Measurements from ENCODE around the gene GPAT3.
A peak's percentile ranks its signal among the peaks of the same experiment; 100 is the strongest.

Gene GPAT3

GRCh38 chr4:83548151-83548905 lies 12.4 kb downstream of the GPAT3 start:
- Histone ChIP-seq H3K36me3 (ENCODE audit: control insufficient read depth in 2 of 2, insufficient read depth in 2 of 2, low read length in 2 of 2) (no peaks in the 10 kb centered on the region), H3K4me3 (ENCODE audit: low read length in 2 of 2) (no peak overlapping the region), H3K27ac (ENCODE audit: low read depth in 2 of 2, low read length in 2 of 2) (peak overlapping the region in 1 of 2 donors; percentile 2), H3K9me3 (ENCODE audit: control insufficient read depth in 2 of 2, low read length in 2 of 2) (no peaks in the 10 kb centered on the region), H3K27me3 (ENCODE audit: control insufficient read depth in 2 of 2, insufficient read depth in 2 of 2, low read length in 2 of 2) (no peaks in the 10 kb centered on the region), H3K4me1 (ENCODE audit: control insufficient read depth in 2 of 2, insufficient read depth in 2 of 2, low read length in 2 of 2) (peaks cover 6 to 8% of the 10 kb centered on the region in 2 donors), H3K9ac (ENCODE audit: low read depth in 1 of 2, low read length in 2 of 2) (peak overlapping the region in 1 of 2 donors; percentile 32)

GRCh38 chr4:83552083-83552482 lies 16.2 kb downstream of the GPAT3 start:
- H3K27me3 ChIP-seq (ENCODE audit: control insufficient read depth in 2 of 2, insufficient read depth in 2 of 2, low read length in 2 of 2): no peaks in the 10 kb centered on the region
- no peaks in the 10 kb centered on the region for H3K9me3 ChIP-seq (ENCODE audit: control insufficient read depth in 2 of 2, low read length in 2 of 2)
- H3K27ac ChIP-seq (ENCODE audit: low read depth in 2 of 2, low read length in 2 of 2): no peak overlapping the region
- peaks cover 6 to 8% of the 10 kb centered on the region in 2 donors for H3K4me1 ChIP-seq (ENCODE audit: control insufficient read depth in 2 of 2, insufficient read depth in 2 of 2, low read length in 2 of 2)
- no peak overlapping the region for H3K9ac ChIP-seq (ENCODE audit: low read depth in 1 of 2, low read length in 2 of 2)
- no peak overlapping the region for H3K4me3 ChIP-seq (ENCODE audit: low read length in 2 of 2)
- no peaks in the 10 kb centered on the region for H3K36me3 ChIP-seq (ENCODE audit: control insufficient read depth in 2 of 2, insufficient read depth in 2 of 2, low read length in 2 of 2)

- Histone ChIP-seq H3K36me3 (ENCODE audit: control insufficient read depth in 2 of 2, insufficient read depth in 2 of 2, low read length in 2 of 2) (no peaks in the 10 kb centered on the region), H3K9ac (ENCODE audit: low read depth in 1 of 2, low read length in 2 of 2) (no peak overlapping the region), H3K27ac (ENCODE audit: low read depth in 2 of 2, low read length in 2 of 2) (peak overlapping the region in 1 of 2 donors; percentile 5), H3K4me1 (ENCODE audit: control insufficient read depth in 2 of 2, insufficient read depth in 2 of 2, low read length in 2 of 2) (peaks cover 4 to 8% of the 10 kb centered on the region in 2 donors), H3K4me3 (ENCODE audit: low read length in 2 of 2) (no peak overlapping the region), H3K9me3 (ENCODE audit: control insufficient read depth in 2 of 2, low read length in 2 of 2) (no peaks in the 10 kb centered on the region), H3K27me3 (ENCODE audit: control insufficient read depth in 2 of 2, insufficient read depth in 2 of 2, low read length in 2 of 2) (no peaks in the 10 kb centered on the region)
Measured at GRCh38 chr4:83552924-83553323, 17.0 kb downstream of the GPAT3 start.

- H3K36me3 ChIP-seq (ENCODE audit: control insufficient read depth in 2 of 2, insufficient read depth in 2 of 2, low read length in 2 of 2): no peaks in the 10 kb centered on the region
- H3K4me1 ChIP-seq (ENCODE audit: control insufficient read depth in 2 of 2, insufficient read depth in 2 of 2, low read length in 2 of 2): peaks cover 0 to 2% of the 10 kb centered on the region in 2 donors
- no peak overlapping the region for H3K4me3 ChIP-seq (ENCODE audit: low read length in 2 of 2)
- no peak overlapping the region for H3K27ac ChIP-seq (ENCODE audit: low read depth in 2 of 2, low read length in 2 of 2)
- no peaks in the 10 kb centered on the region for H3K9me3 ChIP-seq (ENCODE audit: control insufficient read depth in 2 of 2, low read length in 2 of 2)
- no peak overlapping the region for H3K9ac ChIP-seq (ENCODE audit: low read depth in 1 of 2, low read length in 2 of 2)
- H3K27me3 ChIP-seq (ENCODE audit: control insufficient read depth in 2 of 2, insufficient read depth in 2 of 2, low read length in 2 of 2): no peaks in the 10 kb centered on the region
Measured at GRCh38 chr4:83556006-83556707, 20.2 kb downstream of the GPAT3 start.

GRCh38 chr4:83556816-83557215 lies 20.9 kb downstream of the GPAT3 start:
- Histone ChIP-seq H3K9me3 (ENCODE audit: control insufficient read depth in 2 of 2, low read length in 2 of 2) (no peaks in the 10 kb centered on the region), H3K27me3 (ENCODE audit: control insufficient read depth in 2 of 2, insufficient read depth in 2 of 2, low read length in 2 of 2) (no peaks in the 10 kb centered on the region), H3K36me3 (ENCODE audit: control insufficient read depth in 2 of 2, insufficient read depth in 2 of 2, low read length in 2 of 2) (no peaks in the 10 kb centered on the region), H3K4me3 (ENCODE audit: low read length in 2 of 2) (no peak overlapping the region), H3K4me1 (ENCODE audit: control insufficient read depth in 2 of 2, insufficient read depth in 2 of 2, low read length in 2 of 2) (peaks cover 0 to 2% of the 10 kb centered on the region in 2 donors), H3K27ac (ENCODE audit: low read depth in 2 of 2, low read length in 2 of 2) (no peak overlapping the region), H3K9ac (ENCODE audit: low read depth in 1 of 2, low read length in 2 of 2) (no peak overlapping the region)

- Histone ChIP-seq H3K9ac (ENCODE audit: low read depth in 1 of 2, low read length in 2 of 2) (no peak overlapping the region), H3K4me3 (ENCODE audit: low read length in 2 of 2) (no peak overlapping the region), H3K9me3 (ENCODE audit: control insufficient read depth in 2 of 2, low read length in 2 of 2) (no peaks in the 10 kb centered on the region), H3K4me1 (ENCODE audit: control insufficient read depth in 2 of 2, insufficient read depth in 2 of 2, low read length in 2 of 2) (no peaks in the 10 kb centered on the region), H3K36me3 (ENCODE audit: control insufficient read depth in 2 of 2, insufficient read depth in 2 of 2, low read length in 2 of 2) (no peaks in the 10 kb centered on the region), H3K27me3 (ENCODE audit: control insufficient read depth in 2 of 2, insufficient read depth in 2 of 2, low read length in 2 of 2) (no peaks in the 10 kb centered on the region), H3K27ac (ENCODE audit: low read depth in 2 of 2, low read length in 2 of 2) (no peak overlapping the region)
Measured at GRCh38 chr4:83558059-83558653, 22.2 kb downstream of the GPAT3 start.

GRCh38 chr4:83558680-83559079 lies 22.8 kb downstream of the GPAT3 start:
- no peaks in the 10 kb centered on the region for H3K4me1 ChIP-seq (ENCODE audit: control insufficient read depth in 2 of 2, insufficient read depth in 2 of 2, low read length in 2 of 2)
- H3K27me3 ChIP-seq (ENCODE audit: control insufficient read depth in 2 of 2, insufficient read depth in 2 of 2, low read length in 2 of 2): no peaks in the 10 kb centered on the region
- no peaks in the 10 kb centered on the region for H3K9me3 ChIP-seq (ENCODE audit: control insufficient read depth in 2 of 2, low read length in 2 of 2)
- no peaks in the 10 kb centered on the region for H3K36me3 ChIP-seq (ENCODE audit: control insufficient read depth in 2 of 2, insufficient read depth in 2 of 2, low read length in 2 of 2)
- no peak overlapping the region for H3K4me3 ChIP-seq (ENCODE audit: low read length in 2 of 2)
- no peak overlapping the region for H3K27ac ChIP-seq (ENCODE audit: low read depth in 2 of 2, low read length in 2 of 2)
- no peak overlapping the region for H3K9ac ChIP-seq (ENCODE audit: low read depth in 1 of 2, low read length in 2 of 2)

- H3K4me3 ChIP-seq (ENCODE audit: low read length in 2 of 2): no peak overlapping the region
- no peak overlapping the region for H3K9ac ChIP-seq (ENCODE audit: low read depth in 1 of 2, low read length in 2 of 2)
- H3K4me1 ChIP-seq (ENCODE audit: control insufficient read depth in 2 of 2, insufficient read depth in 2 of 2, low read length in 2 of 2): no peaks in the 10 kb centered on the region
- no peaks in the 10 kb centered on the region for H3K9me3 ChIP-seq (ENCODE audit: control insufficient read depth in 2 of 2, low read length in 2 of 2)
- no peak overlapping the region for H3K27ac ChIP-seq (ENCODE audit: low read depth in 2 of 2, low read length in 2 of 2)
- H3K36me3 ChIP-seq (ENCODE audit: control insufficient read depth in 2 of 2, insufficient read depth in 2 of 2, low read length in 2 of 2): no peaks in the 10 kb centered on the region
- H3K27me3 ChIP-seq (ENCODE audit: control insufficient read depth in 2 of 2, insufficient read depth in 2 of 2, low read length in 2 of 2): no peaks in the 10 kb centered on the region
Measured at GRCh38 chr4:83560523-83560922, 24.6 kb downstream of the GPAT3 start.

- H3K9me3 ChIP-seq (ENCODE audit: control insufficient read depth in 2 of 2, low read length in 2 of 2): no peaks in the 10 kb centered on the region
- H3K9ac ChIP-seq (ENCODE audit: low read depth in 1 of 2, low read length in 2 of 2): no peak overlapping the region
- H3K27ac ChIP-seq (ENCODE audit: low read depth in 2 of 2, low read length in 2 of 2): no peak overlapping the region
- H3K4me3 ChIP-seq (ENCODE audit: low read length in 2 of 2): no peak overlapping the region
- H3K36me3 ChIP-seq (ENCODE audit: control insufficient read depth in 2 of 2, insufficient read depth in 2 of 2, low read length in 2 of 2): no peaks in the 10 kb centered on the region
- H3K27me3 ChIP-seq (ENCODE audit: control insufficient read depth in 2 of 2, insufficient read depth in 2 of 2, low read length in 2 of 2): no peaks in the 10 kb centered on the region
- no peaks in the 10 kb centered on the region for H3K4me1 ChIP-seq (ENCODE audit: control insufficient read depth in 2 of 2, insufficient read depth in 2 of 2, low read length in 2 of 2)
Measured at GRCh38 chr4:83561381-83561780, 25.5 kb downstream of the GPAT3 start.

GRCh38 chr4:83563998-83564397 lies 28.1 kb downstream of the GPAT3 start:
- Histone ChIP-seq H3K4me3 (ENCODE audit: low read length in 2 of 2) (no peak overlapping the region), H3K36me3 (ENCODE audit: control insufficient read depth in 2 of 2, insufficient read depth in 2 of 2, low read length in 2 of 2) (no peaks in the 10 kb centered on the region), H3K4me1 (ENCODE audit: control insufficient read depth in 2 of 2, insufficient read depth in 2 of 2, low read length in 2 of 2) (no peaks in the 10 kb centered on the region), H3K9ac (ENCODE audit: low read depth in 1 of 2, low read length in 2 of 2) (no peak overlapping the region), H3K27ac (ENCODE audit: low read depth in 2 of 2, low read length in 2 of 2) (no peak overlapping the region), H3K9me3 (ENCODE audit: control insufficient read depth in 2 of 2, low read length in 2 of 2) (no peaks in the 10 kb centered on the region), H3K27me3 (ENCODE audit: control insufficient read depth in 2 of 2, insufficient read depth in 2 of 2, low read length in 2 of 2) (no peaks in the 10 kb centered on the region)

Measured in mucosa of rectum (tissue), 2 donors.